Measurements from ENCODE around the gene PMP22. TPM values are rescaled to one million over a fixed set of nuclear protein-coding genes. Genes with fewer than 3 reads are reported as not detected.

The PMP22 gene
- 100 to 1,000 TPM in 2 of 3 donors, 10 to 100 TPM in 1; 23.7 to 184 (median 182) TPM for polyA plus RNA-seq

DNA sequence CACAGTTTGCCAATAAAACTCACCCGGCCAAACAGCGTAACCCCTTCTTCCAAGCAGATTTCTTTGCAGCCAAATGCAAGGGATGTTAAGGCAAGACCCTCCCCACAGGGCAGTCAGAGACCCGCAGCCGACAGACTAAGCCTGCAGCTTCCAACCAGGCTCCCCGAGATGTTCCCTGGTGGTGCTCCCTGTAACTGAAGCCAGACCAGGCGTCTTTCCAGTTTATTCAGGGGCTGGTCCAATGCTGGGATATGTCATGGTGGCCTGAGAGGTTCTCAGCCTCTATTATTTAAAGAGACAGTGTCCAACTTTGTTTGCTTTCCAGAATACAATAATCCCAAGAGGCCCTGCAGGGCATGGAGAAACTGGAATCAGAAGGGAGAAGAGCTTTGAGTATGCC lies at the start of gene PMP22:
PMP22 (minus strand) TSS at position 196 of the 400 bp plus-strand sequence. CDS start 4,599 bp downstream, outside the sequence.
- WGBS, 3 donors, result 60 to 61% (median 60%) methylated on average over 6 of the region's 6 CpGs
- no peak within 1 kb of the TSS for H3K27ac ChIP-seq (ENCODE audit: low read depth, low read length)

DNA sequence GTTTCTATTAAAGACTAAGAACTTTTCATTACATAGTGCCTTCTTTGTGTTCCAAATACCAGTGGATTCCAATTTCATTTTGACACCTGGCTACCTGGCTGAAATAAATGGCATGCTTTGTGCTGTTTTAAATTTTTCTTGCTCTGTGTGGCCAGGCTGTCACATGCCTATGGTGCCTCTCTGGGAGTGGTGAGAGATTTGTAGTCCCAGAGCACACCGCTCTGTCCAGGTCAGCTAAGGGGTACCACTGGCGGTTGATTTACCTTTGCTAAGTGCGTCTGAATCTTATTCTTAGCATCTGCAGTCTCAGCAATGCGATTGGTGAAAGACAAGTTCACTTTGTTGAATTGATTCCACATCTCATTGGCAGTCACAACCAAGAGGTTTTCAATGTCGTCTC lies 46.9 kb upstream of the PMP22 start:
- H3K27ac ChIP-seq (ENCODE audit: low read depth, low read length), result no peak overlapping the region
- WGBS, 3 donors, result 65 to 90% (median 87%) methylated on average over 5 of the region's 5 CpGs

DNA sequence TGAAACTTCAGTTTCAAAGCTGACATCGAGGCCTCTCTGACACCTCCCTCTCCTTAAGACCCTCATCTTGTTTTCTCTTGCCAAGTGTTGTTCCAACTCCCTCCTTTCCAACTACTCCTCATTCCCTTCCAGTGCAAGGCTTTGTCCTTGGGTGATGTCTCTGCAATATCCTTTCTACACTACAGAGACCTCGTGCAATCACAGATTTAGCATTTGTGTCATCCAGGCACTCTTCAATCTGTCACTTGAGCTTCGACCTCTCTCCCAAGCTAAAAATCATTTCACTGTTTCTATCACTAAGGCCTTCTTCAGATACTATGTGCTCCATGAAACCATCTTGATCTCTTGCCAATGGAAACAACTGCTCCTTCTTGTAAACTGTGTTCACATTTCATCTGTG lies 44.7 kb upstream of the PMP22 start:
- no peak overlapping the region for H3K27ac ChIP-seq (ENCODE audit: low read depth, low read length)
- 70 to 79% (median 78%) methylated on average over 3 of the region's 3 CpGs for WGBS, 3 donors

- H3K27ac ChIP-seq (ENCODE audit: low read depth, low read length), result no peak overlapping the region
- 52 to 79% (median 60%) methylated on average over 3 of the region's 3 CpGs for WGBS, 3 donors
These were observed 44.1 kb upstream of the PMP22 start for GRCh38 chr17:15309236-15309635.

GRCh38 chr17:15308758-15309157 lies 43.6 kb upstream of the PMP22 start:
- 70 to 89% (median 74%) methylated on average over 7 of the region's 7 CpGs for WGBS, 3 donors
- no peak overlapping the region for H3K27ac ChIP-seq (ENCODE audit: low read depth, low read length)

DNA sequence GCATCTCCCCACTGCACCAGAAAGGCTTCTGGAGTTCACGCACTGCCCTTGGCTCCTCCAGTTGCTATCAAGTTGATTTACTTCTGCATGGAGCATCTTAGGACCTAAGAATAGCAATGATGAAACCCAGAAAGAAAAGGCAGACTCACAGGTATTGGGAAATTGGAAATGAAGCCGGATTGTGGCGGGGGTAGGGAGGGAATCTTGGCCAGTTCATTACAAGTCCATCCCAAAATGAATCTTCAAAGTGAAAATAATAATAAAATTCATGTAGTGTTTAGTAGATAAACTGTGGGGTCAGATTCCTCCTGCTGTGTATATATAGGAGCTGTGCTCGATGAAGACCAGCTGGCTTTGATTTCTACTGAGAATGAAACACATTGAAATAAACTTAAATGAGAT lies 42.6 kb upstream of the PMP22 start:
- 54 to 68% (median 64%) methylated on average over 4 of the region's 4 CpGs for WGBS, 3 donors
- no peak overlapping the region for H3K27ac ChIP-seq (ENCODE audit: low read depth, low read length)

DNA sequence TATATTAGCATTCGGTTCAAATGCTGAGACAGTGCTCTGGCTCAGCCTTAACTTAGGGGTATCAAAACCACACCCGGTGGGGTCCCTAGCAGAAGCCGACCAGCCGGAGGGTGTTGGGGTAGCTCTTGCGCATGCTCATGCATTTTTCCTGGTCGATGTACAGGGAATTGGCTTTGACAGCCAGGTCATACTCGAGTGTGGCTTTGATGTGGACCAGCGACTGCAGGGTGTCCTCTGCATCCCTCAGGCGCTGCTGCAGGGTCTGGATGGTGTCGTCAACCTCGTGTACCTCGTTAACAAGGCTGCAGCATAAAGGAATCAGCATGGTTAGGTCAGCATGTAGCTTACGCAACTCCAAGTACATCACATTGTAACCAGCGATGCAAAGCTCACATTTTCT lies 38.7 kb upstream of the PMP22 start:
- WGBS, 3 donors, result 77 to 95% (median 88%) methylated on average over 14 of the region's 14 CpGs
- no peak overlapping the region for H3K27ac ChIP-seq (ENCODE audit: low read depth, low read length)

GRCh38 chr17:15303268-15303667 lies 38.1 kb upstream of the PMP22 start:
- 22 to 46% (median 36%) methylated on average over 3 of the region's 3 CpGs for WGBS, 3 donors
- no peak overlapping the region for H3K27ac ChIP-seq (ENCODE audit: low read depth, low read length)

- WGBS, 3 donors, result 81 to 91% (median 90%) methylated on average over 6 of the region's 6 CpGs
- H3K27ac ChIP-seq (ENCODE audit: low read depth, low read length), result no peak overlapping the region
These were observed 36.7 kb upstream of the PMP22 start for GRCh38 chr17:15301845-15302244.

- WGBS, 3 donors, result 74 to 79% (median 78%) methylated on average over 5 of the region's 5 CpGs
- H3K27ac ChIP-seq (ENCODE audit: low read depth, low read length), result no peak overlapping the region
These were observed 33.0 kb upstream of the PMP22 start for GRCh38 chr17:15298176-15298575.

GRCh38 chr17:15293558-15293957 lies 28.4 kb upstream of the PMP22 start:
- 77 to 83% (median 79%) methylated on average over 3 of the region's 3 CpGs for WGBS, 3 donors
- no peak overlapping the region for H3K27ac ChIP-seq (ENCODE audit: low read depth, low read length)

GRCh38 chr17:15291674-15292361 lies 26.7 kb upstream of the PMP22 start:
- no peak overlapping the region for H3K27ac ChIP-seq (ENCODE audit: low read depth, low read length)
- WGBS, 3 donors, result 35 to 84% (median 79%) methylated on average over 8 of the region's 8 CpGs

DNA sequence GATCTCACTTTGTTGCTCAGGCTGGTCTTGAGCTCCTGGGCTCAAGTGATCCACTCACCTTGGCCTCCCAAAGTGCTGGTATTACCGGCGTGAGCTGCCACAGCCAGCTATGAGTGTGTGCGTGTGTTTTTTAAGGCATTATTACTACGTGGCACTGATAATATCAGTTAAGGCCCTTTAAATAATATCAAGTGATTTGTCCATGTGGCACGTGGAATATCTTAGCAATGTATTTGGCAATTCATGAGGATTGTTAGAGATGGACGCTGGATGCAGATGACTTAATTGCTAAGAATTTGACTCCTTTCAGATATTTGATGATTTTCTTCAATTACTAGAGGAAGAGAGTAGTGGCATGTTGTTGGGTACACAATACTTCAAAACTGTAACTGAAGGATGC lies 25.5 kb upstream of the PMP22 start:
- 86 to 90% (median 87%) methylated on average over 6 of the region's 6 CpGs for WGBS, 3 donors
- no peak overlapping the region for H3K27ac ChIP-seq (ENCODE audit: low read depth, low read length)

- no peak overlapping the region for H3K27ac ChIP-seq (ENCODE audit: low read depth, low read length)
- WGBS, 3 donors, result 70 to 78% (median 76%) methylated on average over 22 of the region's 22 CpGs
These were observed 24.4 kb upstream of the PMP22 start for GRCh38 chr17:15289285-15290183.

- 57 to 58% (median 57%) methylated on average over 1 of the region's 1 CpG for WGBS, 3 donors
- H3K27ac ChIP-seq (ENCODE audit: low read depth, low read length), result no peak overlapping the region
These were observed 23.7 kb upstream of the PMP22 start for GRCh38 chr17:15288859-15289258.

- no peak overlapping the region for H3K27ac ChIP-seq (ENCODE audit: low read depth, low read length)
- 59 to 61% (median 59%) methylated on average over 4 of the region's 4 CpGs for WGBS, 3 donors
These were observed 22.6 kb upstream of the PMP22 start for GRCh38 chr17:15287538-15288267.

- no peak overlapping the region for H3K27ac ChIP-seq (ENCODE audit: low read depth, low read length)
- 76 to 91% (median 85%) methylated on average over 6 of the region's 6 CpGs for WGBS, 3 donors
These were observed 20.3 kb upstream of the PMP22 start for GRCh38 chr17:15285466-15285865.

- 37 to 54% (median 49%) methylated on average over 2 of the region's 2 CpGs for WGBS, 3 donors
- H3K27ac ChIP-seq (ENCODE audit: low read depth, low read length), result no peak overlapping the region
These were observed 19.4 kb upstream of the PMP22 start for GRCh38 chr17:15284537-15284936.

- H3K27ac ChIP-seq (ENCODE audit: low read depth, low read length), result no peak overlapping the region
- 79 to 89% (median 87%) methylated on average over 6 of the region's 6 CpGs for WGBS, 3 donors
These were observed 19.0 kb upstream of the PMP22 start for GRCh38 chr17:15284107-15284506.

Measured in adipose tissue (tissue), 3 donors.